GM11168 (cell line): ENCODE measurements around the gene SPATS1.
"Not testable (repeated sequence)": the region's sequence is repeated elsewhere in the genome, so short reads cannot be mapped to it uniquely, and the experiment has no call there.

Source experiments
- in situ Hi-C: fragments of 300-500 bp; cut with MboI; formaldehyde crosslinking; loops from one replicate; pipeline ENCODE4 v1.12.0; 2022; ENCODE audit warnings: low sequenced_read_pairs; ENCODE audit not compliant: unreplicated experiment

Gene SPATS1

GRCh38 chr6:44309631-44310030 is 32.8 kb upstream of the SPATS1 start:
- in situ Hi-C loops, result loop anchor here (25.0 kb wide), 1 partner anchor 1878 kb away; no protein-coding TSS in a partner anchor

DNA sequence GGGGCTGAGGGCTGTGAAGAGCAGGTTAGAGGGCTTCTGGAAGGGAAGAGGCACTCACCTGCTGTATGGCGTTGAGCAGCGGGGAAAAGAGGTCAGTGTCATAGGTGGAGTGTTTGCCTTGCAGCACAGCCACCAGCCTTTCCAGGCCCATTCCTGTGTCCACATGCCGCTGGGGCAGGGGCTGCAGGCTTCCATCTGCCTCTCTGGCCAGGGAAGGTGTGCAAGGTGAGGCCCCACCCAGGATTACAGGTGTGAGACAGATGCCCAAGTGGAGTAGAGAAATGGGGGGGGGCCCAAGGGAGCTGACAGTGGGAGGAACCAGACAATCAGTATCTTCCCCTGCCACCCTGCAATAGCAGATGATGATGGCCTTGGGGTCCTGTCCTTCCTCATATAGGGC is 32.2 kb upstream of the SPATS1 start:
- in situ Hi-C loops, result loop anchor here (25.0 kb wide), 1 partner anchor 1877 kb away; no protein-coding TSS in a partner anchor

DNA sequence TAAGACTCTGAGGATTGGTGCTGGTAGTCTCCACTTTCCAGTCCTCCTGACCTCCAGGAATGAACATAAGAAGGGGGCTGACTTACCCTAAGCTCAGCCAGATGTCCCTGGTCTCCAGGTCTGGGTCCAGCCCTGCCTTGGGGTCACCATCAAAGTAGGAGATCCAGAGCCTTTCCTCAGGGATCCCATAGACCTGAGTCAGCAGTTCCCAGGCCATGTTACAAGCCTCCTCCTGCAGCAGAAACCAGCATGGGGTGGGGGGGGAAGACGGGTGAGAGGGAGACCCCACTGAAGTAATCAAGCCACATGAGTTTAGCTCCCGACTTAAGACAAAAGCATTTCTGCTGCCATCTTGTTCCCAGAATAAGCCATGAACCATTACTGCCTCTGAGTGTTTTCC is 31.1 kb upstream of the SPATS1 start:
- in situ Hi-C loops, result loop anchor here (25.0 kb wide), 1 partner anchor 1876 kb away; no protein-coding TSS in a partner anchor

- in situ Hi-C loops, result loop anchor here (25.0 kb wide), 1 partner anchor 1876 kb away; no protein-coding TSS in a partner anchor
Observed at GRCh38 chr6:44311767-44312166, 30.7 kb upstream of the SPATS1 start.

- in situ Hi-C loops, result loop anchor here (25.0 kb wide), 1 partner anchor 1874 kb away; no protein-coding TSS in a partner anchor
Observed at GRCh38 chr6:44312901-44313788, 29.3 kb upstream of the SPATS1 start, which contains the start of gene AARS2. Gene AARS2, minus strand, starts transcription at chr6:44313347. Its CDS starts 24 bp downstream, at chr6:44313323.

- in situ Hi-C loops, result loop anchor here (25.0 kb wide), 1 partner anchor 1873 kb away; no protein-coding TSS in a partner anchor
Observed at GRCh38 chr6:44314657-44315056, 27.8 kb upstream of the SPATS1 start.

DNA sequence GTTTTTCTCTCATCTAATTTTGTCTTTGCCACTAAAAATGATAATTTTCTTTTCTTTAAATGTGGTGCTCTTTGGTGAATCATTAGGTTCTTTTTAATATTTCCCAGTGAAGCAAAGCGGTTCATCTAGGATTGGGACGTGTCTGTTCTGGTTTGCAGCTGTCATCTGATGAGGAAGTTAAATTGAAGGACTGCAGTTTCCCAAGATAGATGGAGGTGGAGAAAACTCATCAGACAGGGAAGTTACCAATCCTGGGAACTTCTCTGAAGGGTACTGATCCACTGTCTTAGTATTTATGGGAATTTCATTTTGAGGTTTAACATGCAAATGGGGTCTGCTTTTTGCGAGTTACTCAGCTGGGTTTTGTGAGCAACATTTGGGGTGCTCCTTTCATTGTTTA is 26.9 kb upstream of the SPATS1 start:
- in situ Hi-C loops, result loop anchor here (25.0 kb wide), 1 partner anchor 1872 kb away; no protein-coding TSS in a partner anchor

GRCh38 chr6:44315951-44316350 is 26.5 kb upstream of the SPATS1 start:
- in situ Hi-C loops, result loop anchor here (25.0 kb wide), 1 partner anchor 1871 kb away; no protein-coding TSS in a partner anchor

DNA sequence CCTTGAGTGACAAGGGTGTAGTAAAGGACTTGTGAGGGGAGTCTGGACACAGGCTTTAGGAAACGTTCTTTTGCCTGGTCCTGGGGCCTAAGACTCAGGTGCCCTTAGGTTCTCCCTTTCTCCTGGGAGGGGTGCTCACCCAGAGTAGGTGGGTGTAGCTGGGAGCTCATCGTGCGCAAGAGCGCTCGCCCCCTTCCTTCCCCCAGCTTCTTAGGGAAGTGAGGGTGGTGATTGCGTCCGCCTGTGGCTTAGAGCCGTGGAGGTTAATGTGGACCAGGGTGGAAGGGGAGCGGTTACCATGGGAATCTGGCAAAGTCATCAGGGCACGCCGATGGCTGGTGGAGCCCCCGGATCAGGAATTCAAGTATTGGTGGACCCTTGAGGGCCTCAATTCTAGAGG is 26.0 kb upstream of the SPATS1 start:
- in situ Hi-C loops, result loop anchor here (25.0 kb wide), 1 partner anchor 1871 kb away; no protein-coding TSS in a partner anchor

DNA sequence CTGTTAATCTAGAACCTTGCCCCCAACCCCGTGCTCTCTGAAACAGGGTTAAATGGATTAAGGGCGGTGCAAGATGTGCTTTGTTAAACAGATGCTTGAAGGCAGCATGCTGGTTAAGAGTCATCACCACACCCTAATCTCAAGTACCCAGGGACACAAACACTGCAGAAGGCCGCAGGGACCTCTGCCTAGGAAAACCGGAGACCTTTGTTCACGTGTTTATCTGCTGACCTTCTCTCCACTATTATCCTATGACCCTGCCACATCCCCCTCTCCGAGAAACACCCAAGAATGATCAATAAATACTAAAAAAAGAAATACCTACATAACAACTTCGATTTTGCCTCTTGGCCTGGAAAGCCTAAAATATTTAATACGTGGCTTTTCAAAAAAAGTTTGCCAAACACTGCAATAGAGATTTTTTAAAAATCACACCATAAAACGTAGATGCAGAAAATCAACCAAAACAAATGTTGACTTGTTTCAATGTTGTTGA is 25.3 kb upstream of the SPATS1 start:
- in situ Hi-C loops, result loop anchor here (25.0 kb wide), 1 partner anchor 1870 kb away; no protein-coding TSS in a partner anchor

DNA sequence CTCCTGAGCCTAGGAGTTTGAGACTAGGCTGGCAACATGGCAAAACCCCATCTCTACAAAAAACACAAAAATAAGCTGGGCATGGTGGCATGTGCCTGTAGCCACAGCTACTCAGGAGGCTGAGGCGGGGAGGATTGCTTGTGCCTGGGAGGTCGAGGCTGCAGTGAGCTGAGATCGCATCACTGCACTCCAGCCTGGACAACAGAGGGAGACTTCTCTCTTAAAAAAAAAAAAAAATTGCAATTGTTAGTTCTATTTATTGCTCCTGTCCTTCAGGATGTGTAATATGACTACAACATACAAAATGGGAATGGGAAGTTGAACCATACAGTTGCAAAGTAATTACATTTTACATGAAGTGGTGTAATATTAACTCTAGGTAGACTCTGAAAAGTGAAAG is 21.2 kb upstream of the SPATS1 start:
- in situ Hi-C loops, result loop anchor here (25.0 kb wide), 1 partner anchor 1866 kb away; no protein-coding TSS in a partner anchor

GRCh38 chr6:44327096-44327495 is 15.4 kb upstream of the SPATS1 start:
- in situ Hi-C loops, result no loop called here

- in situ Hi-C loops, result no loop called here
Observed at GRCh38 chr6:44327760-44328159, 14.7 kb upstream of the SPATS1 start.

DNA sequence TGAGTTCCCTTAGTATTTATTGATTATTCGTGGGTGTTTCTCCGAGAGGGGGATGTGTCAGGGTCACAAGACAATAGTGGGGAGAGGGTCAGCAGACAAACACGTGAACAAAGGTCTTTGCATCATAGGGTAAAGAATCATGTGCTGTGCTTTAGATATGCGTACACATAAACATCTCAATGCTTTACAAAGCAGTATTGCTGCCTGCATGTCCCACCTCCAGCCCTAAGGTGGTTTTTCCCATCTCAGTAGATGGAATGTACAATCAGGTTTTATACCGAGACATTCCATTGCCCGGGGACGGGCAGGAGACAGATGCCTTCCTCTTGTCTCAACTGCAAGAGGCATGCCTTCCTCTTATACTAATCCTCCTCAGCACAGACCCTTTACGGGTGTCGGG is 14.2 kb upstream of the SPATS1 start:
- in situ Hi-C loops, result not testable (repeated sequence)

GRCh38 chr6:44329858-44330257 is 12.6 kb upstream of the SPATS1 start:
- in situ Hi-C loops, result loop anchor here (10.0 kb wide), 1 partner anchor 165 kb away; no protein-coding TSS in a partner anchor

GRCh38 chr6:44332585-44332984 is 9.9 kb upstream of the SPATS1 start:
- in situ Hi-C loops, result loop anchor here (10.0 kb wide), 1 partner anchor 168 kb away; no protein-coding TSS in a partner anchor

GRCh38 chr6:44333273-44333919 is 9.1 kb upstream of the SPATS1 start:
- in situ Hi-C loops, result loop anchor here (10.0 kb wide), 1 partner anchor 169 kb away; no protein-coding TSS in a partner anchor

DNA sequence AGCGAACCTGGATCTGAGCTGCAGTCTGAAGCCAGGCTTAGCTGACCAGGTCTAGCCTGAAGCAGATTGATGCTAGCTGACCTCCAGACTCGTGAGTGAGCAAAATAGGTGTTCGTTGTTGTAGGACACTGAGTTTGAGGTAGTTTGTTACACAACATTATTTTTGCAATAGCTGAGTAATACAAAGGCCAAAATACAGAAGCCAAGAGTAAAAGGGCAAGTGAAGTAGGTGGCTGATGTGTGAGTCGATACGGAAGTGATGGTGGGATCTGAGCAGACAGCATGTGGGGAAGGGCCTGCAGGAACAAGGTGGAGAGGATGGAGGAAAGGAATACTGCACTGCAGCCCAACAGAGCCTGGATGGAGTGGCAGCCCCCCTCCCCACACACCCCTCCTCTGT is 8.5 kb upstream of the SPATS1 start:
- in situ Hi-C loops, result loop anchor here (10.0 kb wide), 1 partner anchor 169 kb away; no protein-coding TSS in a partner anchor

GRCh38 chr6:44335631-44336030 is 6.8 kb upstream of the SPATS1 start:
- in situ Hi-C loops, result loop anchor here (10.0 kb wide), 1 partner anchor 171 kb away; no protein-coding TSS in a partner anchor
